SK-N-SH treated with all-trans-retinoic acid at 6 μM for 48 hours (cell line): Measurements from ENCODE around the gene FUT7.

ENCODE experiments used
- ATAC-seq: fragments of 200-7000 bp; cut with Tn5 transposase; 3 replicates; pipeline ENCODE4 v1.9.1; 2020; ENCODE audit warnings: mild to moderate bottlenecking, moderate library complexity
- BACH2 ChIP-seq: fragments of 250-450 bp; sonication (Bioruptor Pico); IDR thresholded peaks from 2 replicates; pipeline ENCODE4 v1.9.0; 2021; ENCODE audit warnings: mild to moderate bottlenecking, borderline replicate concordance
- CREB5 ChIP-seq: fragments of 250-450 bp; sonication (Bioruptor Pico); IDR thresholded peaks from 2 replicates; pipeline ENCODE4 v1.5.1; 2020; ENCODE audit warnings: low read depth, mild to moderate bottlenecking, moderate library complexity
- CSDC2 ChIP-seq: fragments of 250-450 bp; sonication (Bioruptor Pico); IDR thresholded peaks from 2 replicates; pipeline ENCODE4 v1.5.0; 2020; ENCODE audit warnings: mild to moderate bottlenecking, moderate library complexity
- CSRNP3 ChIP-seq: fragments of 250-450 bp; sonication (Bioruptor Pico); IDR thresholded peaks from 2 replicates; pipeline ENCODE4 v1.5.1; 2021; ENCODE audit warnings: mild to moderate bottlenecking, moderate library complexity
- ESRRG ChIP-seq: fragments of 250-450 bp; sonication (Bioruptor Pico); IDR thresholded peaks from 2 replicates; pipeline ENCODE4 v1.6.1; 2021; ENCODE audit warnings: mild to moderate bottlenecking
- GLIS3 ChIP-seq: fragments of 250-450 bp; sonication (Bioruptor Pico); IDR thresholded peaks from 2 replicates; pipeline ENCODE4 v1.5.0; 2020; ENCODE audit warnings: mild to moderate bottlenecking, moderate library complexity
- ISL1 ChIP-seq: fragments of 250-450 bp; sonication (Bioruptor Pico); IDR thresholded peaks from 2 replicates; pipeline ENCODE4 v2.1.2; 2022; ENCODE audit warnings: mild to moderate bottlenecking, moderate library complexity
- OSR1 ChIP-seq: fragments of 250-450 bp; sonication (Bioruptor Pico); IDR thresholded peaks from 2 replicates; pipeline ENCODE4 v1.8.0; 2022; ENCODE audit warnings: moderate library complexity, mild to moderate bottlenecking, inconsistent platforms
- PATZ1 ChIP-seq: fragments of 250-450 bp; sonication (Bioruptor Pico); IDR thresholded peaks from 2 replicates; pipeline ENCODE4 v1.8.0; 2020; ENCODE audit warnings: mild to moderate bottlenecking, moderate library complexity, borderline replicate concordance
- POU6F1 ChIP-seq: fragments of 250-450 bp; sonication (Bioruptor Pico); IDR thresholded peaks from 2 replicates; pipeline ENCODE4 v1.8.0; 2021; ENCODE audit warnings: low read depth, mild to moderate bottlenecking, moderate library complexity, borderline replicate concordance
- PPARA ChIP-seq: fragments of 250-450 bp; sonication (Bioruptor Pico); IDR thresholded peaks from 2 replicates; pipeline ENCODE4 v1.5.0; 2020; ENCODE audit warnings: mild to moderate bottlenecking, borderline replicate concordance
- RARB ChIP-seq: fragments of 250-450 bp; sonication (Bioruptor Pico); IDR thresholded peaks from 2 replicates; pipeline ENCODE4 v1.8.0; 2021; ENCODE audit warnings: mild to moderate bottlenecking, moderate library complexity
- SNAI2 ChIP-seq: fragments of 250-450 bp; sonication (Bioruptor Pico); IDR thresholded peaks from 2 replicates; pipeline ENCODE4 v1.5.0; 2020; ENCODE audit warnings: mild to moderate bottlenecking, moderate library complexity
- TOX ChIP-seq: fragments of 250-450 bp; sonication (Bioruptor Pico); IDR thresholded peaks from 2 replicates; pipeline ENCODE4 v1.8.0; 2021; ENCODE audit warnings: mild to moderate bottlenecking, moderate library complexity, borderline replicate concordance
- TSHZ2 ChIP-seq: fragments of 250-450 bp; sonication (Bioruptor Pico); IDR thresholded peaks from 2 replicates; pipeline ENCODE4 v1.5.0; 2020; ENCODE audit warnings: mild to moderate bottlenecking, moderate library complexity
- ZC3H10 ChIP-seq: fragments of 250-450 bp; sonication (Bioruptor Pico); IDR thresholded peaks from 2 replicates; pipeline ENCODE4 v1.5.1; 2021; ENCODE audit warnings: mild to moderate bottlenecking, moderate library complexity
- ZFP3 ChIP-seq: fragments of 250-450 bp; sonication (Bioruptor Pico); IDR thresholded peaks from 2 replicates; pipeline ENCODE4 v1.5.0; 2020; ENCODE audit warnings: mild to moderate bottlenecking, moderate library complexity
- ZFP30 ChIP-seq: fragments of 450-650 bp; formaldehyde crosslinking; IDR thresholded peaks from 2 replicates; pipeline ENCODE4 v1.5.0; 2022; ENCODE audit warnings: mild to moderate bottlenecking, moderate library complexity
- ZNF565 ChIP-seq: fragments of 450-650 bp; formaldehyde crosslinking; conservative IDR thresholded peaks from 2 replicates; pipeline ENCODE4 v1.5.0; 2020; ENCODE audit warnings: low read depth, mild to moderate bottlenecking, moderate library complexity
- ZNF70 ChIP-seq: fragments of 450-650 bp; formaldehyde crosslinking; IDR thresholded peaks from 2 replicates; pipeline ENCODE4 v1.5.0; 2020; ENCODE audit warnings: mild to moderate bottlenecking, moderate library complexity
- ZNF8 ChIP-seq: fragments of 450-650 bp; formaldehyde crosslinking; IDR thresholded peaks from 2 replicates; pipeline ENCODE4 v1.5.0; 2020; ENCODE audit warnings: mild to moderate bottlenecking, moderate library complexity

FUT7 gene

GRCh38 chr9:137020771-137021567 is 10.9 kb downstream of the FUT7 start:
- TF ChIP-seq ZC3H10 (CRISPR knock-in tag): no peak
- no peak for TF ChIP-seq OSR1 (CRISPR knock-in tag)
- no peak for TF ChIP-seq CREB5 (CRISPR knock-in tag)
- no peak for TF ChIP-seq TSHZ2 (CRISPR knock-in tag)
- no peak for TF ChIP-seq CSRNP3 (CRISPR knock-in tag)
- TF ChIP-seq ISL1 (CRISPR knock-in tag): no peak
- TF ChIP-seq CSDC2 (CRISPR knock-in tag): no peak
- no peak for TF ChIP-seq ZNF565 (CRISPR knock-in tag)
- TF ChIP-seq ZFP30 (CRISPR knock-in tag): no peak
- TF ChIP-seq ZNF70 (CRISPR knock-in tag): no peak
- no peak for TF ChIP-seq POU6F1
- no peak for TF ChIP-seq ESRRG (CRISPR knock-in tag)
- TF ChIP-seq RARB (CRISPR knock-in tag): no peak
- TF ChIP-seq SNAI2 (CRISPR knock-in tag): no peak
- TF ChIP-seq GLIS3 (CRISPR knock-in tag): no peak
- TF ChIP-seq BACH2 (CRISPR knock-in tag): no peak
- no peak for TF ChIP-seq ZNF8
- TF ChIP-seq TOX: no peak
- TF ChIP-seq PPARA: no peak
- TF ChIP-seq, all 23 proteins: peak for 0
- no peak for ATAC-seq

- ATAC-seq: no peak
These were observed 11.8 kb downstream of the FUT7 start for GRCh38 chr9:137019891-137020683.

More at GRCh38 chr9:137019891-137020683, 11.8 kb downstream of the FUT7 start:
- TF ChIP-seq ZFP3 (no peak), PATZ1 (no peak), ZFP30 (CRISPR knock-in tag) (no peak), RARB (CRISPR knock-in tag) (no peak), TOX (no peak), ESRRG (CRISPR knock-in tag) (no peak), ZNF8 (no peak), ZC3H10 (CRISPR knock-in tag) (no peak), CSRNP3 (CRISPR knock-in tag) (no peak), TSHZ2 (CRISPR knock-in tag) (no peak), OSR1 (CRISPR knock-in tag) (no peak), BACH2 (CRISPR knock-in tag) (no peak)
- TF ChIP-seq, all 23 proteins: peak for 0
